ENCODE results near the gene NFKBIZ.

The NFKBIZ gene

DNA sequence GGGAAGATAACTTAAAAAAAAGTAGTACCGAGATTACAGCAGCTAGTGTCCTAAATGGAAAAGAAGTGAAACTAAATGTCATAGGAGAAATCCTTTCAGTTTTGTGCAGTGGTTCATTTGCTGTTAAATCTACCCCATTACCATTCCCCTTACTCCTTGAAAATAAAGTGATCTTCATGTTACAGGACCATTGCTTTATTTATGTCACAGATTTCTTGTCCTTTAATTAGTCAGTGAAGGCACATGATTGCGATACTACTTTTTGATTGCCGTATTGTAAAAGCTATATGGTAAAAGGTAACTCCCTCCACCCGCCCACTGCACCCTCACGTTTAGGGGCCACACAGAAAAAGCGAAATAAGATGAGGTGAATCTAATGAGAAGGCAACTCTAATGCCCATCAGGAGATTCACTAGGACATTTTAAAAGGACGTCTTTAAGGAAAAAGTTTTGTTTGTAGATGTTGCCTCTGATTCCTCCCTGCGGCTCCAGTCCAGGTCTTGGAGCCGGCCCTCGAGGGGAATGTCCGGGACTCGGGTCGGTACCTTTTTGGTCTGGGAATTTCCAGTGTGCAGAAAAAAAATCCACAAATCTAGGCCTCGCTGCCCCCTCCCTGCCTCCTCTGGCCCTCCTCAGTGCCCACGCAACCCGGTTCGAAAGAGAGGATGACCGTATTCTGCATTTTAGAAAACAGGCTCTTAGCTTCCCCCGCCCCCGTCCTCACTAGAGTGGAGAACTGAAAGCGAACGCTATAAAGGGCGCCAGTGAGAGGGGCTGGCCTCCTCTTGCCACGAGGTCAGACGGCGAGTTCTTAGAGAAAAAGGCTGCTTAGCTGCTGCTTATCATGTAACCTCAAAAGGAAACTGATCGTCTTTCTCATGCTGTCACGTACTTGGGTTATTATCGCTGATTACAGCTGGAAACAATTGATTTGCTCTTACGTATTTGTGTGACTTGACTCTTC, 21.8 kb upstream of the NFKBIZ start:
- DNase-seq = peak; percentile 58

GRCh38 chr3:101828276-101828675, 21.0 kb upstream of the NFKBIZ start:
- DNase-seq = no peak

DNA sequence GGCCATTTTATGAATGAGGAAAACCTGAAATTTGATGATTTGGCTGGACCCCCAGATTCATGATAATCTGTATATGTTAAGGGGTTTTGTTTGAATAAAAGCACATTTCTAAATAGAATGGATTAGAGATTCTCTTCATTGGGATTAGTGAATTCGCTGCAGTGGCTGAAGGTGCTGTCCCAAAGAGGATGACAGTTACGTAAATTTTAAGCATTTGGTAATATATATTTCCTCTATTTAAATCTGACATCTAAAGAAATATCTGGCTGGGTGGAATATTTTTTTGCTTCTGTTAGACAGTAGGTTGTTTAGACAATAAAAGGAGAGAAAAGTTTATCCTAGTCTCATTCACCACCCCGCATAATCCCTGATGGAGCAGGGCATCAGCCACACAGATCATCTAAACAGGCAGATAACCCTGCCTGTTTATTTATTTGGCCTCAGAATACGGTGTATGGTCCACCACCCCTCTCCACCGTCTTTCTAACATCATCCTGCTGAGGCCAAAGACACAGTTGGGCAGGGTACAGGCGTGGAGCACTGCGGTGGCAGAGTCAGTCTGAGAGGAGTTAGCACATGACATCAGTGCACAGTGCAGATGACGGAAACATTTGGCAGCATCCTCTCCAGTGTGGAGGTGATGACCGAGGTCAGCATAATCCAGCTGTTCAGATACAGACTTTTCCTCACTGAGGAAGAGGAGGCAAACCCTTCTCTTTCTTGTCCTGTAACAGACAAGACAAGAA, 20.4 kb upstream of the NFKBIZ start:
- no peak for DNase-seq

GRCh38 chr3:101829437-101829830, 19.9 kb upstream of the NFKBIZ start:
- no peak for DNase-seq

- DNase-seq = no peak
These were observed 19.4 kb upstream of the NFKBIZ start for GRCh38 chr3:101829874-101830273.

- DNase-seq = no peak
These were observed 15.8 kb upstream of the NFKBIZ start for GRCh38 chr3:101833446-101833974.

DNA sequence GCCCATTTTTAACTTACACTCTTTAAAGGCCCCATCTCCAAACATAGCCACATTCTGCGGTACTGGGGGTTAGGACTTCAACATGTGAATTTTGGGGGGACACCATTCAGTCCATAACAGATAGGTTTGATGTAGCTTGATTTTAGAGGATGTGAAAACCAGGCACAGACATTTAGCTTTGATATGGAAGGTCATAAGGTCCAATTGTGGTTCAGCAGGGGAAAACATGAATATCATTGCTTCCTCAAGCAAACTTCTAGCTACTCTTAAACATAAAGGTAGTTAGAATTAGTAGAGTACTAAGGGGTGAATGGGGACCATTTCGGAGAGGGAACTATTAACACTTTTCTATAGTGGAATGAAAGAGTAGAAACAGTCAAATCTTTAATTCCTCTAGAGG, 13.6 kb upstream of the NFKBIZ start:
- no peak for DNase-seq

DNA sequence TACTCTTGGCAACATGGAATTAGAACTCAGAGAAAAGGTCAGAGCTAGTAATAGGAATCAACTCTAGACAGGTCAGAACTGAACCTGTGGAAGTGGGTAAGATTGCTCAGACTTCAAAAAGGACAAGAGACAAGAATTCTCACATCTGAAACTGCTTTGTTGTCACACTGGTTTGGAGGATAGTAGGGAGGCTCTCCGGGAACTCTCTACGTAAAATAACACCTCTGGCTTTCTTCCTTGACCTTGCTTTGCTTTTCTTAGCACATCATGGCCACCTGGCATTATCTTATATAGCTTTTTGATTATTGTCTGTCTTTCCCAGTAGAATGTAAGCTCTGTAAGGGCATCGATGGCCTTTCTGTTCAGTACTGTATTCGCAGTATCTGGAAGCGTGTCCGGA, 13.2 kb upstream of the NFKBIZ start:
- DNase-seq = no peak

- DNase-seq = no peak
These were observed 12.4 kb upstream of the NFKBIZ start for GRCh38 chr3:101836652-101837598.

DNA sequence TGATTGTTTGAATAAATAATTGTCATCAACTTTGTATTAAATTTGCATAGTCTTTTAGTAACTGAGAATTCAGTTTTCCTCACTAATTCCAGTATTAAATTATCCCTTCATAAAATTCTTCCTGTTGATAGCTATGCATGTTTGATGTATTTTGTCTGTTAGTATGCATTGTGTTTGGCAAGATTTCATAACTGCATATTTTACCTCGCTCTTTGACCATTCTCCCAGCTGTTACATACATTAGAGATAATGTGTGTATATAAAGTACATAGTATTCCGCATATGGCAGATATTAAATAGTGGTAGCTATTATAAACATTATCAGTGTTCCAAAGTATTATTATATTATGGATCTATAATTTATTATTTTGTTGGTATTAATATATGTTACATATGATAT, 10.6 kb upstream of the NFKBIZ start:
- DNase-seq = no peak

DNA sequence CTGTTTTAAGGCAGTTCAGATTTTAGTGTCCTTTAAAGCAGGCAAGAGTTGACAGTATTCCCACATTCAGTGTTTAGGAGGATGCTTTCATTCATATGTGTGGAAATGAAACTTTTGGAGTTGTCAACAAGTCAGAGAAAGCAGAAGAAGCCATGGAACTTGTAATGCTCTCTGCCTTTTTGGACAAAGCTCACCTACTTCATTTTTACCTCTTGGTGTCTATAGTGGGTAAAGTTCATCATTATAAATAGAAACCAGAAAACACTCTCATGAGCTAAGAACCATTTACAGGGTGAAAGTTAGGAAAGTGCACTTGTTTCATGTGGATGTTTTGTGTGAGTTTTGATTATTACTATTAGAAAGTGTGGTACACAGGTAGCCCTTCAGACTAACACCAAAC, 9.2 kb upstream of the NFKBIZ start:
- DNase-seq = no peak

- no peak for DNase-seq
These were observed 6.9 kb upstream of the NFKBIZ start for GRCh38 chr3:101842245-101842934.

GRCh38 chr3:101842935-101843330, 6.4 kb upstream of the NFKBIZ start:
- DNase-seq = no peak

DNA sequence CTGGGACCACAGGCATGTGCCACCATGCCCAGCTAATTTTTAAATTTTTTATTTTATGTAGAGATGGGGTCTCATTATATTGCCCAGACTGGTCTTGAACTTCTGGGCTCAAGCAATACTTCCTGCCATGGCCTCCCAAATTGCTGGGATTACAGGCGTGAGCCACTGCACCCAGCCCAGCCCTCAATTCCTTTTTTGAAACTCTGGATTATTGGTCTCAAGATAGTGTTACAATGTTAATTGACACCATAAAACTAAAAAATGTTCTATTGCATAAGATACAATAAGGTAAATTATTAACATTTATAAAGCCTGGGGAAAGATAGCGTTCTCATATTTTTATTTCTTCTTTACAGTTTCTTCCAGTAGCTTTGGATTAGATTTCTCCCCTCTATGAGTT, 3.9 kb upstream of the NFKBIZ start:
- DNase-seq = no peak

DNA sequence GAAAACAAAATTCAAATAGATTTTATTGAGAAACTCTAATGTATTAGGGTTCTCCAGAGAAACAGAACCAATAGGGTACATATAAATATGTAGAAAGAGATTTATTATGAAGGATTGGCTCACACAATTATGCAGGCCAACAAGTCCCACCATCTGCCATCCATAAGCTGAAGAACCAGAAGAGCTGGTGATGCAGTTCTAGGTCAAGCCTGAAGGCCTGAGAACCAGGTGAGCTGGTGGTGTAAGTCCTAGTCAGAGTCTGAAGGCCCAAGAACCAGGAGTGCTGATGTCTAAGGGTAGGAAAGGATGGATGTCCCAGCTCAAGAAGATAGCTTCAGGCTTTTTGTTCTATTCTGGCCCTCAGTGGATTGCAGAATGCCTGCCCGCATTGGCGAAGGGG, 2.6 kb upstream of the NFKBIZ start:
- no peak for DNase-seq

DNA sequence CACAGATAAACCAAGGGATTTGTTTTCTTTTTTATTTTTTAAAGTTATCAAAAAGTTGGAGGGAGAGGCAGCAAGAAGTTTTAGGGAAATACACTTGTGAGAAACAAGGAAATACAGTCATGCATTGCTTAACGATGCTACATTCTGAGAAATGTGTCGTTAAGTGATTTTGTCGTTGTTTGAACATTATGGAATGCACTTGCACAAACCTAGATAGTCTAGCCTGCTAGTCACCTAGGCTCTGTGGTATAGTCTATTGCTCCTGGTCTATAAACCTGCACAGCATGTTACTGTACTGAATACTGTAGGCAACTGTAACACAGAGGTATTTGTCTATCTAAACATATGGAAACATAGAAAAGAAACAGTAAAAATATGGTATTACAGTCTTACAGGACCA, 2.0 kb upstream of the NFKBIZ start:
- no peak for DNase-seq

DNA sequence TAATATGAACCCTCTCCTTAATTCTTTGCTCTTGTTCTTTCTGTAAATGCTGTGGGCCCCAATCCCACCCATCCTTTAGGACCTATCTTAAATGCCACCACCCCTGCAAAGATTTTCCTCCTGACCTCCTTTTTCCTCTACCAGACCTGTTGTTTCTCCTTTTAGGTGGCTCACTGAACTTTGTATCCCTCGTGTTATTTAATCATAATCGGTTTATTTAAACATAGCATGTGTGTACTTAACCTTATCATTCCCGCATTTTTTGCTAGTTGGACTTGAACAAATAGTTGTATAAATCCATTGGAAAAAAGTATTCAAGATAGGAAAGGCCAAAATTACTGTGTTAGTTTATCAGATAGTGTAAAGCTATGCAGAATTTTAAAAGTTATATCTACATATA, 988 bp upstream of the NFKBIZ start:
- DNase-seq = no peak

GRCh38 chr3:101849714-101850245, 466 bp downstream of the NFKBIZ start:
- DNase-seq = peak; percentile 39

DNA sequence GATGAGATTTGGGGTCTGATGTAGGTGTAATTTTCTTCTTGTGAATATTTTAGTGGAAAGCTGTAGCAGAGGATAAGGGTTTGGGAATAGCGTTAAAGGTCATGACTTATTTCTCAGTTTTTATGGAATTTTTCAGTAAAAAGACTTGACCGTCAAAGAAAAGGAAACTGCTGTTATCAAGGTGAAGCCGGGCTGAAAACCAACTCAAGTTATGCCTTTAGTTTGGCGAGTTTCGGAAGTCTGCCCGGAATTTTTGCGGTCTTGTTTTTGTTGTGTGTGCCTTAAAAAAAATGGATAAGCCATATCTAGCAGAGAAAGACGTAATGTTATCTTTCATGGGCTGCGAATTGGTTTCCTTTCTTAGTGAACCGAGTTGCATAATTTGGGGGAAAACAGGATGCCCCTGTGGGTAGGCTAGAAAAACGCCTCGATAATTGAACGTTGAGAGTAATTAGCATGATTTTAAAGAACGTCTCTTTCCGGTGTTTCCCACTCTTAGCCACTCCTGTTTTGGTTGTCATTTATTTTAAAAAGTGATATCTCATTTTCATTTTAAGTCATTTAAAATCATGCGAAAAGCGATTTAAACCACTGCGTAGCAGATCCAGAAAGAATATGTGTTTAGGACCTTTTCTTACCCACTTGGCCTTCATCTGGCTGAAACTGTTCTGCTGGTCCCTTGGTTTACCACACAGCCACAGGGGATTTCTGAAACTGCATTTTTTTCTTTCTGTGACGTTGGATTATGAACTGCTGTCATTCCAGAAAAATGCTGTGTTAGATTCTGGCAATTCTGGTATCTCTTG, 1.1 kb downstream of the NFKBIZ start:
- DNase-seq = peak; percentile 45

DNA sequence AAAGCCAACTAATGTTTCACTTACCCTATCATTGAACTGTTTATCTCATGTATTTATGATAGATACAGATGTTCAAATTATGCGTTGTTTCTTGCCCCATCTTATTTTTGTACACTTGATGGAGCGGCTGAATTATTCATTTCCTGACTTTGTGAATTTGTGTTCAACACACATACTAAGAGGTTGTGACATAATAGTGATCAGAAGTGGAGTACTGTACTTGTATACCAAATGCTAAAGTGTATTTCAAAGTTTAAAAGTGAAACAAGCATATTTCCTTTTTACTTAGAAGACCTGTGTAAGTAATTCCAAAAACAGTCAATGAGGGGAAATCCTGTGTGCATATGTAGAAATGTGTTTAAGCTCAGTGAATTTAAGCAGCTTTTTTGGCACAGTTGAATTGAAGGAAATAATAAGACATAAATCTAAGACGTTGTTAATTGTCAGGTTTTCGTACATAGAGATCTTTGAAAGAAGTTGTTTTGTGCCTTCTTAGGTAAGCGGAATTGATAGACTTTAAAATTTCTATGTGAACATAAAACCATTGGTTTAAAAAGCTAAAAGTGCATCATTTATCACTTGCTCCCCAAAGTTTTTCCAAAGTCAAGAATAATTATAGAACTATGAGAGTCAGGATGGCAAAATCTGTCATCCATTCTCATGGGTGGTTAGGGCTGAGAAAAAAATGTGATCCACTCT, 1.9 kb downstream of the NFKBIZ start:
- no peak for DNase-seq

Measured in effector CD8-positive, alpha-beta T cell (primary cell).